WTC11 (cell line): Measurements from ENCODE around the gene NRXN3.

Source experiments
- ATF2 ChIP-seq: sonication (generic); formaldehyde crosslinking; IDR thresholded peaks from 2 replicates; pipeline ENCODE4 v1.8.1; 2022; ENCODE audit warnings: low read depth, missing genetic modification reagents, borderline replicate concordance
- CTCF ChIP-seq: fragments of 200-600 bp; IDR thresholded peaks from 2 replicates; pipeline ENCODE4 v1.8.0; 2022; ENCODE audit warnings: antibody characterized with exemption
- FOXJ3 ChIP-seq: sonication (generic); formaldehyde crosslinking; IDR thresholded peaks from 2 replicates; pipeline ENCODE4 v1.9.0; 2021; ENCODE audit warnings: missing genetic modification reagents, mild to moderate bottlenecking, borderline replicate concordance
- MAX ChIP-seq: sonication (generic); formaldehyde crosslinking; IDR thresholded peaks from 2 replicates; pipeline ENCODE4 v1.8.0; 2022; ENCODE audit warnings: mild to moderate bottlenecking, missing genetic modification reagents
- SMAD4 ChIP-seq: sonication (generic); formaldehyde crosslinking; IDR thresholded peaks from 2 replicates; pipeline ENCODE4 v1.8.0; 2022; ENCODE audit warnings: mild to moderate bottlenecking, missing genetic modification reagents
- SP1 ChIP-seq: sonication (generic); formaldehyde crosslinking; conservative IDR thresholded peaks from 2 replicates; pipeline ENCODE4 v1.8.1; 2022; ENCODE audit warnings: missing genetic modification reagents
- STAT6 ChIP-seq: sonication (generic); formaldehyde crosslinking; conservative IDR thresholded peaks from 2 replicates; pipeline ENCODE4 v1.8.1; 2023; ENCODE audit warnings: mild to moderate bottlenecking, low read depth, missing genetic modification reagents, moderate library complexity
- USF2 ChIP-seq: sonication (generic); formaldehyde crosslinking; IDR thresholded peaks from 2 replicates; pipeline ENCODE4 v1.8.1; 2023; ENCODE audit warnings: mild to moderate bottlenecking, missing genetic modification reagents, moderate library complexity

GRCh38 chr14:79373451-79373850, 1203.3 kb downstream of the NRXN3 start:
- no peak for TF ChIP-seq ATF2 (CRISPR knock-in tag)
- no peak for TF ChIP-seq CTCF
- TF ChIP-seq SMAD4 (CRISPR knock-in tag), result no peak
- TF ChIP-seq FOXJ3 (CRISPR knock-in tag), result no peak
- no peak for TF ChIP-seq USF2 (CRISPR knock-in tag)
- no peak for TF ChIP-seq STAT6 (CRISPR knock-in tag)
- TF ChIP-seq SP1 (CRISPR knock-in tag), result no peak
- TF ChIP-seq MAX, result no peak
